GM12878 (cell line): ENCODE measurements around the gene PCDHGA1. TPM values are rescaled to one million over a fixed set of nuclear protein-coding genes. Genes with fewer than 3 reads are reported as not detected.

Experiments
- ATAC-seq: fragments of 200-7000 bp; cut with Tn5 transposase; 3 replicates; pipeline ENCODE4 v1.9.1; 2020; ENCODE audit warnings: mild to moderate bottlenecking, moderate library complexity
- BruUV-seq: library from RNA; stranded (reverse); fragments of 400-500 nt; replicated peaks from 2 replicates; lab custom pipeline; 2021; lab: Mats Ljungman, UMichigan
- CTCF ChIA-PET: fragments of 300-600 bp; sonication (Branson Sonifier 250); formaldehyde crosslinking; extraction: SDS; loops from one replicate; lab custom pipeline; 2021; ENCODE audit warnings: inconsistent platforms; lab: Yijun Ruan, JAX
- POLR2A ChIA-PET: fragments of 350-600 bp; formaldehyde crosslinking; extraction: SDS; loops from one replicate; lab custom pipeline; 2021; ENCODE audit warnings: inconsistent platforms; lab: Charles Lee
- RAD21 ChIA-PET: fragments of 300-600 bp; sonication (Branson Sonifier 250); formaldehyde crosslinking; loops from one replicate; lab custom pipeline; 2023; ENCODE audit warnings: antibody characterized with exemption; ENCODE audit not compliant: unreplicated experiment; lab: Charles Lee
- SMC1A ChIA-PET: fragments of 300-600 bp; sonication (Branson Sonifier 250); formaldehyde crosslinking; loops from one replicate; lab custom pipeline; 2023; ENCODE audit not compliant: unreplicated experiment, uncharacterized antibody; lab: Charles Lee
- DNase-seq: peaks from one replicate; pipeline ENCODE4 v3.0.0-alpha.2; 2011; ENCODE audit warnings: low read depth, low spot score
- FAIRE-seq: peaks from 3 replicates; lab custom pipeline; 2011; peaks lifted over from hg19 to GRCh38; lab: Jason Lieb, UNC
- H2AFZ ChIP-seq: 2 replicates; pipeline ENCODE4 v1.6.0; 2011; ENCODE audit warnings: low read depth, low read length, control low read depth; ENCODE audit not compliant: control insufficient read depth
- H3K27ac ChIP-seq: 2 replicates; pipeline ENCODE4 v1.5.1; 2011; ENCODE audit warnings: control low read depth; ENCODE audit not compliant: control insufficient read depth, insufficient read depth
- H3K27me3 ChIP-seq, 2 experiments: replicated peaks in 1 of 2; 2 replicates each; pipeline versions ENCODE4 v1.6.0 to v1.6.1; 2011; ENCODE audit warnings: low read length in 1 of 2; ENCODE audit not compliant: control insufficient read depth in 2 of 2, insufficient read depth in 2 of 2
- H3K36me3 ChIP-seq, 2 experiments: 2 replicates each; pipeline ENCODE4 v1.5.1; 2011; ENCODE audit warnings: low read length in 1 of 2; ENCODE audit not compliant: control insufficient read depth in 2 of 2, insufficient read depth in 2 of 2
- H3K4me1 ChIP-seq: 2 replicates; pipeline ENCODE4 v1.6.1; 2011; ENCODE audit warnings: mild to moderate bottlenecking, low read length, moderate library complexity, mixed read lengths; ENCODE audit not compliant: control insufficient read depth, insufficient read depth
- H3K4me2 ChIP-seq: 2 replicates; pipeline ENCODE4 v1.6.0; 2011; ENCODE audit warnings: control low read depth; ENCODE audit not compliant: control insufficient read depth, insufficient read depth
- H3K4me3 ChIP-seq: fragments of 200-600 bp; sonication (generic); 2 replicates; pipeline ENCODE4 v1.5.1; 2016
- H3K79me2 ChIP-seq: 2 replicates; pipeline ENCODE4 v1.6.0; 2011; ENCODE audit warnings: low read length; ENCODE audit not compliant: control insufficient read depth, insufficient read depth
- H3K9ac ChIP-seq: 2 replicates; pipeline ENCODE4 v1.8.0; 2011; ENCODE audit warnings: low read length, control low read depth, mixed read lengths; ENCODE audit not compliant: control insufficient read depth, insufficient read depth
- H3K9me3 ChIP-seq: replicated peaks from 3 replicates; pipeline ENCODE4 v1.5.1; 2011; ENCODE audit warnings: mild to moderate bottlenecking, low read length; ENCODE audit not compliant: control insufficient read depth, insufficient read depth
- H4K20me1 ChIP-seq: 2 replicates; pipeline ENCODE4 v1.6.0; 2011; ENCODE audit not compliant: control insufficient read depth, insufficient read depth
- EED ChIP-seq: sonication (generic); IDR thresholded peaks from 2 replicates; pipeline ENCODE4 v1.6.1; 2016; ENCODE audit warnings: antibody characterized with exemption, low read depth
- EP300 ChIP-seq, 2 experiments: fragments of 150-350 bp in 1 of 2; IDR thresholded peaks; 2 replicates each; pipeline ENCODE4 v1.6.1; 2011 to 2012; ENCODE audit warnings: low read depth in 2 of 2, low read length in 2 of 2, borderline replicate concordance in 1 of 2, improper control_type of control experiment in 1 of 2, inconsistent platforms in 1 of 2; ENCODE audit not compliant: control insufficient read depth in 1 of 2
- ESRRA ChIP-seq: IDR thresholded peaks from 2 replicates; pipeline ENCODE4 v1.6.1; 2012; ENCODE audit warnings: mild to moderate bottlenecking, low read length, improper control_type of control experiment
- KDM1A ChIP-seq: fragments of 200-600 bp; sonication (generic); IDR thresholded peaks from 2 replicates; pipeline ENCODE4 v1.6.1; 2016; ENCODE audit warnings: borderline replicate concordance
- MLLT1 ChIP-seq: fragments of 450-650 bp; IDR thresholded peaks from 2 replicates; pipeline ENCODE4 v1.6.1; 2016; ENCODE audit warnings: mild to moderate bottlenecking
- RCOR1 ChIP-seq: conservative IDR thresholded peaks from 2 replicates; pipeline ENCODE4 v1.6.1; 2012; ENCODE audit warnings: low read depth, low read length, improper control_type of control experiment
- WGBS: methylation state at CpG from one replicate; pipeline ENCODE4 v1.1.6; 2016; ENCODE audit warnings: low lambda C conversion rate; ENCODE audit not compliant: insufficient replicate concordance, insufficient coverage; ENCODE audit errors: missing lambda C conversion rate; 5-methylcytosine and 5-hydroxymethylcytosine counted together
- in situ Hi-C: fragments of 300-500 bp; cut with MboI; formaldehyde crosslinking; loops from 9 replicates; pipeline ENCODE4 v1.14.3; 2018; ENCODE audit warnings: mixed read lengths
- intact Hi-C: fragments of 100-400 bp; cut with micrococcal nuclease; formaldehyde crosslinking; loops from one replicate; pipeline ENCODE4 v1.14.2; 2022; ENCODE audit not compliant: unreplicated experiment
- polyA plus RNA-seq, 11 experiments: library from polyadenylated mRNA; depleted of rRNA in 4 of 11; unstranded in 6 of 11; stranded (reverse) in 5 of 11; fragments of >200 nt; fragmentation: Nextera tagmentation in 4 of 11; fragmentation: Illumina TruSeq in 1 of 11; extraction: Ambion mirVana in 4 of 11; extraction: Trizol in 1 of 11; gene quantifications; 1 replicate in 1 of 11; 2 replicates in 10 of 11; pipeline versions ENCODE4 v1.2.1 to v1.2.3, GENCODE V29; 2011 to 2016; ENCODE audit warnings: inconsistent platforms in 2 of 11, missing spikeins in 2 of 11, low read depth in 1 of 11
- total RNA-seq, 4 experiments: library from RNA; depleted of rRNA in 3 of 4; stranded (reverse); fragments of >200 nt in 3 of 4; fragmentation: Illumina TruSeq in 1 of 4; extraction: Trizol in 1 of 4; gene quantifications; 2 replicates each; pipeline versions ENCODE4 v1.2.1 to v1.2.3, GENCODE V29; 2013 to 2021

The PCDHGA1 gene
- total and polyA plus RNA-seq, 10 of the 15 experiments (the other 5 are each of a cell fraction or from before 2014, with no cell fraction given): 0.02 to 0.51 (median 0.19) TPM; not detected in 3

- ATAC-seq (no peak), DNase-seq (no peak), FAIRE-seq (no peak)
- Histone ChIP-seq H3K27ac (no peak overlapping the region), H3K4me1 (peaks cover 43% of the 10 kb centered on the region), H3K36me3 (peaks cover 14 to 40% of the 10 kb centered on the region in 2 experiments), H3K9me3 (no peaks in the 10 kb centered on the region), H3K4me2 (no peak overlapping the region), H3K9ac (no peak overlapping the region), H2AFZ (no peak overlapping the region), H3K79me2 (no peaks in the 10 kb centered on the region), H4K20me1 (no peaks in the 10 kb centered on the region), H3K27me3 (no peaks in the 10 kb centered on the region), H3K4me3 (no peak overlapping the region)
- ChIA-PET POLR2A (interaction anchor here (0.6 to 0.7 kb wide), 5 partner anchors 13 to 1295 kb away, joined by 3 to 5 read pairs (median 4); partner anchors contain the start of gene RELL2), RAD21 (interaction anchor here (0.6 to 6.1 kb wide), 5 partner anchors 16 to 112 kb away, joined by 3 to 54 read pairs (median 9); partner anchors contain the start of gene PCDHGC3), SMC1A (interaction anchor here (1.8 to 13.7 kb wide), 6 partner anchors 10 to 97 kb away, joined by 5 to 176 read pairs (median 14); partner anchors contain the start of genes PCDHGA12 and PCDHGC3), CTCF (interaction anchor here (1.0 to 11.2 kb wide), 11 partner anchors 10 to 115 kb away, joined by 3 to 194 read pairs (median 16); partner anchors contain the start of genes PCDHGA10, PCDHGA11, PCDHGB7 and PCDHGC3)
- 60% methylated on average over 1 of the region's 1 CpG for WGBS
- no peak for TF ChIP-seq ESRRA
- TF ChIP-seq KDM1A: no peak
- no peak for TF ChIP-seq EED
- TF ChIP-seq MLLT1: no peak
- no peak for TF ChIP-seq RCOR1
- TF ChIP-seq EP300 (IDR thresholded peaks at IDR 0.05; ENCODE audit: borderline replicate concordance in 1 of 2, control insufficient read depth in 1 of 2, low read depth in 2 of 2, low read length in 2 of 2): no peak
- no TSS peak for BruUV-seq
- in situ Hi-C loops (loop anchor here (5.0 kb wide), 1 partner anchor 50 kb away; the partner anchor contains the start of gene PCDHGC3), intact Hi-C loops (no loop called here)
Observed at GRCh38 chr5:141527426-141527825, 197.1 kb downstream of the PCDHGA1 start.
